Measurements from ENCODE around the gene CNTNAP5.

Gene CNTNAP5

GRCh38 chr2:124915567-124915966 is 890.5 kb downstream of the CNTNAP5 start:
- H3K79me1 ChIP-seq (replicated peaks; ENCODE audit: low read length, poor library complexity, severe bottlenecking): no peaks in the 10 kb centered on the region
- H2BK12ac ChIP-seq (ENCODE audit: low read length in 2 of 2): no peak overlapping the region
- no peak overlapping the region for H2AK5ac ChIP-seq (ENCODE audit: low read length, severe bottlenecking)
- H3K27me3 ChIP-seq (ENCODE audit: control insufficient read depth in 1 of 2, insufficient read depth in 1 of 2, low read length in 2 of 2): no peaks in the 10 kb centered on the region
- no peak for DNase-seq
- H3K27ac ChIP-seq (ENCODE audit: low read length, poor library complexity, severe bottlenecking): no peak overlapping the region
- H2AFZ ChIP-seq (ENCODE audit: low read depth, low read length): no peak overlapping the region
- H2BK5ac ChIP-seq (ENCODE audit: low read depth, low read length, poor library complexity, severe bottlenecking): no peak overlapping the region
- peaks cover 1% of the 10 kb centered on the region for H3K4me1 ChIP-seq (ENCODE audit: control insufficient read depth, insufficient read depth, low read depth, low read length)
- no peak overlapping the region for H4K8ac ChIP-seq (ENCODE audit: low read length)
- no peak overlapping the region for H2BK120ac ChIP-seq (ENCODE audit: low read depth, low read length)
- no peak overlapping the region for H3K4ac ChIP-seq (ENCODE audit: low read depth in 1 of 2, low read length in 2 of 2)
- no peak overlapping the region for H3K14ac ChIP-seq (ENCODE audit: low read length in 2 of 2)
- no peaks in the 10 kb centered on the region for H3K9me3 ChIP-seq (ENCODE audit: control insufficient read depth, low read length)
- H2BK15ac ChIP-seq (ENCODE audit: low read depth, poor library complexity, severe bottlenecking): no peak overlapping the region
- no peaks in the 10 kb centered on the region for H3K36me3 ChIP-seq (ENCODE audit: control insufficient read depth in 1 of 2, insufficient read depth in 2 of 2, low read depth in 1 of 2, low read length in 2 of 2)
- no peak overlapping the region for H3K23ac ChIP-seq (ENCODE audit: low read length in 2 of 2)
- no peak overlapping the region for H3K9ac ChIP-seq (ENCODE audit: low read length)
- H3K4me2 ChIP-seq (ENCODE audit: low read length, poor library complexity, severe bottlenecking): no peak overlapping the region
- no peak overlapping the region for H4K91ac ChIP-seq (ENCODE audit: low read length)
- H3K18ac ChIP-seq (ENCODE audit: low read depth in 1 of 2, low read length in 2 of 2): no peak overlapping the region
- WGBS: 72% methylated on average over 1 of the region's 1 CpG
- H3K4me3 ChIP-seq (ENCODE audit: insufficient read depth in 1 of 2, low read depth in 1 of 2, low read length in 2 of 2): no peak overlapping the region

DNA sequence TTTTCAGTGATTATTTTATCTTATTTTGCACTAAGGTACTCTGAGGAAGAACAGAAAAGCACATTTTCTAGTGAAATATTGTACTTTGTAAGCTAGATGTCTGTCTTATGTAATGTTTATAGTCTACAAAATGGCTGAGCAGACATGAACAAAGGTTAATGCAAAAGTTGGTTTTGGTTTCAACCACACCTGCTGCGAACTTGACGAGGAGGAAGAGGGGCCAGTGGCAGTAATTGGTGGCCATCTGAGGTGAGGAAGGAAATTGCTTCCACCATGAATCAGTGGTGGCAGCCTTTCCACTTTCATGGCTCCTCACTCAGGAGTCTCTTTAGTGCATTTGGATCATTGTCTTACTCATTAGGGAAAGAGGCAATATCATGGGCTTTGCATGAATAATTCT is 894.2 kb downstream of the CNTNAP5 start:
- no peak for DNase-seq
- Histone ChIP-seq H3K36me3 (ENCODE audit: control insufficient read depth in 1 of 2, insufficient read depth in 2 of 2, low read depth in 1 of 2, low read length in 2 of 2) (no peaks in the 10 kb centered on the region), H3K4me1 (ENCODE audit: control insufficient read depth, insufficient read depth, low read depth, low read length) (peaks cover under 1% of the 10 kb centered on the region), H4K91ac (ENCODE audit: low read length) (no peak overlapping the region), H3K79me1 (replicated peaks; ENCODE audit: low read length, poor library complexity, severe bottlenecking) (no peaks in the 10 kb centered on the region), H3K18ac (ENCODE audit: low read depth in 1 of 2, low read length in 2 of 2) (no peak overlapping the region), H3K27ac (ENCODE audit: low read length, poor library complexity, severe bottlenecking) (no peak overlapping the region), H3K4me3 (ENCODE audit: insufficient read depth in 1 of 2, low read depth in 1 of 2, low read length in 2 of 2) (no peak overlapping the region), H3K14ac (ENCODE audit: low read length in 2 of 2) (no peak overlapping the region), H3K23ac (ENCODE audit: low read length in 2 of 2) (no peak overlapping the region), H3K27me3 (ENCODE audit: control insufficient read depth in 1 of 2, insufficient read depth in 1 of 2, low read length in 2 of 2) (no peaks in the 10 kb centered on the region), H4K8ac (ENCODE audit: low read length) (no peak overlapping the region), H3K9me3 (ENCODE audit: control insufficient read depth, low read length) (no peaks in the 10 kb centered on the region), H3K9ac (ENCODE audit: low read length) (no peak overlapping the region), H2BK5ac (ENCODE audit: low read depth, low read length, poor library complexity, severe bottlenecking) (no peak overlapping the region), H3K4me2 (ENCODE audit: low read length, poor library complexity, severe bottlenecking) (no peak overlapping the region), H2BK15ac (ENCODE audit: low read depth, poor library complexity, severe bottlenecking) (no peak overlapping the region), H2AFZ (ENCODE audit: low read depth, low read length) (no peak overlapping the region), H2BK12ac (ENCODE audit: low read length in 2 of 2) (no peak overlapping the region), H2BK120ac (ENCODE audit: low read depth, low read length) (no peak overlapping the region), H3K4ac (ENCODE audit: low read depth in 1 of 2, low read length in 2 of 2) (no peak overlapping the region), H2AK5ac (ENCODE audit: low read length, severe bottlenecking) (no peak overlapping the region)
- 95% methylated on average over 2 of the region's 2 CpGs for WGBS

DNA sequence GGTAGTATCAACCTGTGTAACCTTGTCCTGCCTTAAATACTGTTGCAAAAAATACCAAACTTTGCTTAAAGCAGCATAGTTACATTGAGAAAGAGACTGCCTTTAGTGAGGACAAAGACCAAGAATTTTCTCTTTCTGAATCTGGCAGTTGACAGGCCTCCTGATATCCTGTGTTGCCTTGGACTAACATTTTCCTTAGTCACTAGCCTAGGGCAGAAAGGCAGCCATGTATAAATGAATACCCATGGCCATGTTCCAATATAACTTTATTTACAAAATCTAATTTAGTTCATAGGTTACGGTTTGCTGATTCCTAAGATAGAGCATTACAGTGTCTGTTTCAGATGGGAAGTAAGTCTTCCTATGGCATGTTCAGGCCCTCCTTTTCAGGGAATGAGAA is 895.4 kb downstream of the CNTNAP5 start:
- H3K4ac ChIP-seq (ENCODE audit: low read depth in 1 of 2, low read length in 2 of 2): no peak overlapping the region
- no peak overlapping the region for H3K27ac ChIP-seq (ENCODE audit: low read length, poor library complexity, severe bottlenecking)
- H2AFZ ChIP-seq (ENCODE audit: low read depth, low read length): no peak overlapping the region
- no peaks in the 10 kb centered on the region for H3K4me1 ChIP-seq (ENCODE audit: control insufficient read depth, insufficient read depth, low read depth, low read length)
- no peak overlapping the region for H3K18ac ChIP-seq (ENCODE audit: low read depth in 1 of 2, low read length in 2 of 2)
- no peak overlapping the region for H4K91ac ChIP-seq (ENCODE audit: low read length)
- H3K36me3 ChIP-seq (ENCODE audit: control insufficient read depth in 1 of 2, insufficient read depth in 2 of 2, low read depth in 1 of 2, low read length in 2 of 2): no peaks in the 10 kb centered on the region
- H3K9me3 ChIP-seq (ENCODE audit: control insufficient read depth, low read length): no peaks in the 10 kb centered on the region
- H4K8ac ChIP-seq (ENCODE audit: low read length): no peak overlapping the region
- H3K4me3 ChIP-seq (ENCODE audit: insufficient read depth in 1 of 2, low read depth in 1 of 2, low read length in 2 of 2): no peak overlapping the region
- H2BK12ac ChIP-seq (ENCODE audit: low read length in 2 of 2): no peak overlapping the region
- H3K23ac ChIP-seq (ENCODE audit: low read length in 2 of 2): no peak overlapping the region
- H2AK5ac ChIP-seq (ENCODE audit: low read length, severe bottlenecking): no peak overlapping the region
- H3K79me1 ChIP-seq (replicated peaks; ENCODE audit: low read length, poor library complexity, severe bottlenecking): no peaks in the 10 kb centered on the region
- H2BK120ac ChIP-seq (ENCODE audit: low read depth, low read length): no peak overlapping the region
- DNase-seq: no peak
- no peak overlapping the region for H3K14ac ChIP-seq (ENCODE audit: low read length in 2 of 2)
- H3K9ac ChIP-seq (ENCODE audit: low read length): no peak overlapping the region
- no peak overlapping the region for H2BK15ac ChIP-seq (ENCODE audit: low read depth, poor library complexity, severe bottlenecking)
- WGBS: 100% methylated on average over 1 of the region's 1 CpG
- no peak overlapping the region for H2BK5ac ChIP-seq (ENCODE audit: low read depth, low read length, poor library complexity, severe bottlenecking)
- no peak overlapping the region for H3K4me2 ChIP-seq (ENCODE audit: low read length, poor library complexity, severe bottlenecking)
- H3K27me3 ChIP-seq (ENCODE audit: control insufficient read depth in 1 of 2, insufficient read depth in 1 of 2, low read length in 2 of 2): no peaks in the 10 kb centered on the region

DNA sequence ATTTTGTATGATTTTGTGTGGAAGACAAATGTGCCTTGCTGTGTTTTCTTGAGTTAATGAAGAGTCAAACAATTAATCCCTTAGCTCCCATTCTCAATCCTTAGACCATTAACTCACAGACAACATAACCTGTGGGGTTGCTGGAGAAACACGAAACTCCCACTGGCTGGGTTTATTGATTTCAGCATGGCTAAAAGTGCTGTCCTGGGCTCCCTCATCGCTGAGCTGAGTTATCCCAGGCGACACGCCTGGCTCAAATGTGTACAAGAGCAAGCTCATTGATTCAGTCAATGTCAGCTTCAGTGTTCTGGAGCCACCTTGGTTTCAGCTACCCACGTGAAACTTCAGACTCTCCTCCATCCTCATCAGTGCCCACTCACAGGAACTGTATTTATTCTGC is 896.1 kb downstream of the CNTNAP5 start:
- Histone ChIP-seq H3K4me2 (ENCODE audit: low read length, poor library complexity, severe bottlenecking) (no peak overlapping the region), H3K18ac (ENCODE audit: low read depth in 1 of 2, low read length in 2 of 2) (no peak overlapping the region), H3K4ac (ENCODE audit: low read depth in 1 of 2, low read length in 2 of 2) (no peak overlapping the region), H2BK5ac (ENCODE audit: low read depth, low read length, poor library complexity, severe bottlenecking) (no peak overlapping the region), H3K36me3 (ENCODE audit: control insufficient read depth in 1 of 2, insufficient read depth in 2 of 2, low read depth in 1 of 2, low read length in 2 of 2) (no peaks in the 10 kb centered on the region), H3K14ac (ENCODE audit: low read length in 2 of 2) (no peak overlapping the region), H2BK120ac (ENCODE audit: low read depth, low read length) (no peak overlapping the region), H3K9ac (ENCODE audit: low read length) (no peak overlapping the region), H3K79me1 (replicated peaks; ENCODE audit: low read length, poor library complexity, severe bottlenecking) (no peaks in the 10 kb centered on the region), H3K4me3 (ENCODE audit: insufficient read depth in 1 of 2, low read depth in 1 of 2, low read length in 2 of 2) (no peak overlapping the region), H3K23ac (ENCODE audit: low read length in 2 of 2) (no peak overlapping the region), H4K8ac (ENCODE audit: low read length) (no peak overlapping the region), H4K91ac (ENCODE audit: low read length) (no peak overlapping the region), H3K27me3 (ENCODE audit: control insufficient read depth in 1 of 2, insufficient read depth in 1 of 2, low read length in 2 of 2) (no peaks in the 10 kb centered on the region), H2AFZ (ENCODE audit: low read depth, low read length) (no peak overlapping the region), H2BK15ac (ENCODE audit: low read depth, poor library complexity, severe bottlenecking) (no peak overlapping the region), H2AK5ac (ENCODE audit: low read length, severe bottlenecking) (no peak overlapping the region), H3K4me1 (ENCODE audit: control insufficient read depth, insufficient read depth, low read depth, low read length) (no peaks in the 10 kb centered on the region), H3K9me3 (ENCODE audit: control insufficient read depth, low read length) (no peaks in the 10 kb centered on the region), H3K27ac (ENCODE audit: low read length, poor library complexity, severe bottlenecking) (no peak overlapping the region), H2BK12ac (ENCODE audit: low read length in 2 of 2) (no peak overlapping the region)
- WGBS: 92% methylated on average over 5 of the region's 5 CpGs
- no peak for DNase-seq
